Glomerular visceral epithelial cell (primary cell): ENCODE data around the gene SPOCK2.
"Not testable (repeated sequence)": the region's sequence is repeated elsewhere in the genome, so short reads cannot be mapped to it uniquely, and the experiment has no call there.

Source experiments
- DNase-seq: peaks from one replicate; pipeline ENCODE4 v3.0.0-alpha.2; 2016; ENCODE audit errors: extremely low spot score

SPOCK2 gene

GRCh38 chr10:72032409-72033162 lies 55.8 kb downstream of the SPOCK2 start:
- not testable (repeated sequence) for DNase-seq

- no peak for DNase-seq
These were observed 56.6 kb downstream of the SPOCK2 start for GRCh38 chr10:72031706-72032105.

DNA sequence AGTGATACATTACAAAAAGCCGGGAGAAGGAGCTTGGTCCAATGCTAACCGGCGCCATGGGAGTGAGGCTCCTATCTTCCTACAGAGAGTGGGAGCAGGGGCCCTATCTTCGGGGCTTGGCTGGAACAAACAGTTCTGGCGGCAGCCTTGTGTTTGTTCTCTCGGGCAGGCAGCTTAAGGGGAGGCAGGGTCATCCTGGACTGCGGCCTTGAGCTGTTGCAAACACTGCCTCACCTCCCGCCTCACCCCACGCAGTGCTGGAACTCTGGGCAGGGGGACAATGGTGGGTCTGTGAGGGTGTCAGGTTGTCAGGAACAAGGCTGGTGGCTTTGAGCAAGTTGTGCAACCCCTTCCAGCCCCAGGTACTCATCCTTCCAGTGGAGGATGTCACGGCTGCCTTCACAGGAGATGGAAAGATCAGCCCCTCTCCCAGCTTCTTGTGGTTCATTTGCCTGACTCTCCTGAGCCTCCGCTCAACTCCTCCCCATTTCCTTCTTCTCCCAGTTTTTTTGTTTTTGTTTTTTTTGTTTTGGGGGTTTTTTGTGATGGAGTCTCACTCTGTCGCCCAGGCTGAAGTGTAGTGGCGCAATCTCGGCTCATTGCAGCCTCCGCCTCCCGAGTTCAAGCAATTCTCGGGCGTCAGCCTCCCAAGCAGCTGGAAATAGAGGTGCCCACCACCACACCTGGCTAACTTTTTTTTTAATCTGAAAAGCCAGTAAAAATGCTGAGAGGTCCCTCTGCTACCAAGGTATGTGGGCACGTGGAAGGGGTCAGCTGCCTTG lies 57.4 kb downstream of the SPOCK2 start:
- no peak for DNase-seq

GRCh38 chr10:72029414-72029813 lies 58.9 kb downstream of the SPOCK2 start:
- DNase-seq, result no peak

DNA sequence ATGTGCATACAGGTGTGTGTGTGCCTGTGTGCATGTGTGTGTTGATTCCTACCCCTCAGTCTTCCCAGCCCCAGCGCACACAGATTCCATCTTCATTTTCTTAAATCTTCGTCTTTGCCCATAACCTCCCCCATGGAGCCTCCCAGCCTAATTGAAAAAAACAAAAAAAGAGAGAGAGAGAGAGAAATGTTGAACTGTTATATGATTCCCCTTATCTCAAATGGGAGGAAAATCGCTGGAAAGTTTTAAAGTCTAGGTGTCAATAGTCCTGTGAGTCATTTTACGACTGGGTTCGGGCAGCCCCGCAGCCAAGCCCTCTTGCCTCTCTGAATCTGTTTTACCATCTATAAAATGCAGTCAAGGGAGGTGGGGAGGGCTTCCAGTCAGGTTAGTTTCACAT lies 60.9 kb downstream of the SPOCK2 start:
- peak; percentile 17 for DNase-seq

- DNase-seq, result no peak
These were observed 61.9 kb downstream of the SPOCK2 start for GRCh38 chr10:72026278-72027111.

GRCh38 chr10:72025832-72026231 lies 62.5 kb downstream of the SPOCK2 start:
- no peak for DNase-seq

DNA sequence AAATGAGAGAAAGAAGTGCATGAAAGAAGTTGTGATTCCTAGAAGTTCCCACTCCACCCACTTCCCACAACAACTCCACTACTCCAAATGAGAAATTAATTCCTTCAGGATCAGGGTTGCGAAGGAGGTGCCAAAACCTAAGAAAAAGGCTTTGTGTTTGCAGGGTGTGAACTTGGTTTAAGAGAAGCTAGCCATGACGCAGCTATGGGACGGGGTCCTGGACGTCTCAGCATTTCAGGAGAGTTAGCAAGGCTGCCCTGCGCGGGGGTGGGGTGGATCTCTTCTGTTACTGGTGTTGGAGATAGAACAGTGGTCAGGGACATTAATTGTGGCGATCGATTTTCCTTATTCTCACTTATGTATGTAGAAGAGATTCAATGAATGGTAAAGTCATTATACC lies 63.0 kb downstream of the SPOCK2 start:
- DNase-seq, result no peak

DNA sequence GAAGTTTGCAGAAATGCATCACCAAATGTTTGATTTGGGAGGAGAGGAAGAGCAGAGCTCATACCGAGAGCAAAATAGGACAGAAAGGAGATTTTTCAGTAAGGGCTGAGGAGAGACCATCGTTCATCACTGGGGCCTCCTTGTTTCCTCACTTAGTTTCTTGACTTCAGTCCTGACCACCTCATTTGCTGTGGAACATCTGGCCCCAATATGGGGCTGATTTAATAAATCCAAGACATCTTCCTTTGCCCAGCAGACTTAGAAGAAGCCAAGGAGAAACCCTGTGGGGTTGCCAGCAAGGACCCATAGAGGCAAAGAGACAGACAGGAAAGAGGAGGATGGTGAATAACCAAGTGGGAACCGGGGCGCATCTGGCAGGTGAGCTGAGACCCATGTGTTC lies 63.8 kb downstream of the SPOCK2 start:
- no peak for DNase-seq

DNA sequence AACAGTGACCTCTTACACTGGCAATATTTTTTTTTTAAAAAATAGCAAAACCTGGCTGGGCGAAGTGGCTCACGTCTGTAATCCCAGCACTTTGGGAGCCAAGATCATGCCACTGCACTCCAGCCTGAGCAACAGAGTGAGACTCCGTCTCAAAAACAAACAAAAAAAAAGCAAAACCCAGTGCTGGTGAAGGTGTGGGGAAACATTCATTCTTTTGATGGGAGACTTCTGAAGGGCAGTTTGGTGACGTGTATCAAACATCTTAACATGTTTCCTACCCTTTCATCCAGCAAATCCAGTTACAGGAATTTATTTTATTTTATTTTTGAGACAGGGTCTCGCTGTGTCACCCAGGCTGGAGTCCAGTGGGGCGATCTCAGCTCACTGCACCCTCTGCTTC lies 66.1 kb downstream of the SPOCK2 start:
- DNase-seq, result no peak

- no peak for DNase-seq
These were observed 67.2 kb downstream of the SPOCK2 start for GRCh38 chr10:72020914-72021809.

- DNase-seq, result no peak
These were observed 69.1 kb downstream of the SPOCK2 start for GRCh38 chr10:72019085-72019876.

GRCh38 chr10:72016608-72017300 lies 71.6 kb downstream of the SPOCK2 start:
- DNase-seq, result no peak

DNA sequence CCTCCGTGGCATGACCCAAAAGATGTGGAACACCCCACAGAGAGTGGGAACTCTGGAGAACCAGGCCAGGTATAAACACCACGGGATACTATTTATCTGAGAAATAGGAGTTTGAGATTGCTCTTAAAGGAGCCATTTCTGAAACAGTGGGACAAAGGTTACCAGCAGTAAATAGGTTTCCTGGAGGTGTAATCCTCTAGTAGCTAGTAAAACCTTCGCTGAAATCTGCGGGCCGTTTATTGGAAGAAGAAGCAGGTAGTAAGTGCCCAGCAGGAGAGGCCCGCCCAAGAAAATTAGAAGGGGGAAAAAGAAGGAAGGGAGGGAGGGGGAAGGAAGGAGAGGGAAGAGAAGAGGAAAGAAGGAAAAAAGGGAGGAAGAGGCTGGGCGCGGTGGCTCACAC lies 72.5 kb downstream of the SPOCK2 start:
- DNase-seq, result no peak

DNA sequence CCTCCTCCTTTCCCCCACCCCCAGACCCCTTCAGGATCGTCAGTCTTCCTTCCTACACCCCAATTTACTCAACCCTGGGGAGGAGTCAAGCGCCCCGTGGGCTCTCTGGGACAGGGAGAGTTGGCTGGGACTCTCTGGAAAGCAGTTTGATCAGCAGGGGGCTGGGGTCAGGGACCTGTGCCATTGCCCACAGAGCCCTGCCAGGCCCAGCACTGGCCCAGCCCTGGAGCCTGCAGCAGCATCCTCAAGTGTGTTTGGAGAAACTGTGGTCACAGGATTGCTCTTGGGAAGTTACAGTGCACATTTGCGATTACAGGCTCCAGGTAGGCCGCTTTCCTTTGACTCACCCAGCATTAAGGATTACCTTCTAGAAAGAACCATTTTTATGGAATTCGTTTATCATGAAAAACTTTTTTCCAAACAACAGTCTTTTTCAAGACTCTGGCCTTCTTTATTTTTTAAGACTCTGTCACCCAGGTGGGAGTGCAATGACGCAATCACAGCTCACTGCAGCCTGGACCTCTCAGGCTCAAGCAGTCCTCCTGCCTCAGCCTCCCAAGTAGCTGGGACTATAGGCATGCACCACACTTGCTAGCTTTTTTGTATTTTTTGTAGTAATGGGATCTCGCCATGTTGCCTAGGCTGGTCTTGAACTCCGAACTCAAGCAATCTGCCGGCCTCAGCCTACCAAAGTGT lies 73.4 kb downstream of the SPOCK2 start:
- DNase-seq, result no peak

- DNase-seq, result no peak
These were observed 74.2 kb downstream of the SPOCK2 start for GRCh38 chr10:72014197-72014596.

GRCh38 chr10:72013202-72013945 lies 75.0 kb downstream of the SPOCK2 start:
- DNase-seq, result no peak

DNA sequence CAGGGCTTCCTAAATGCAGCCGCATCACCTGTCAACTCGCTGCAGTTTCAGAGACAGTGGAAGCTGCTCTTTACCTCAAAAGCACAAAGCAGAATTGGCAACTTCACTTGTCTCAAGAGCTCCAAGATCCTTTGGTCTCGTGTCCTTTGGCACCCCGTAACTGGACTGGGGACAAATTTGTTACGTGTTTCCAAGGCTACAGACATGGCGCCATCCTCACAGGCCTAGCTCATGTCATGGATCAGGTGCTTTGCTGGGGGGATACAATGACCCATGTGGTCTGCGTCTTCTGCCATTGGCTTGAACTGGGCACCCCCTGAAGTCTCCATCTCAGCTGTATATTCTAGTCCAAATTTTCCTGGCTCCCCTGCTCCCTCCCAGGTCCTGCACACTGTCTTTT lies 75.6 kb downstream of the SPOCK2 start:
- DNase-seq, result no peak
